K562 (cell line): Measurements from ENCODE around the gene WDFY2. TPM values are rescaled to one million over a fixed set of nuclear protein-coding genes. Genes with fewer than 3 reads are reported as not detected.

Experiments
- BCL6 ChIP-seq: fragments of 250-450 bp; sonication (Bioruptor Pico); IDR thresholded peaks from 2 replicates; pipeline ENCODE4 v1.4.0; 2020
- C11orf30 ChIP-seq: fragments of 450-650 bp; IDR thresholded peaks from 2 replicates; pipeline ENCODE4 v1.6.1; 2016; ENCODE audit warnings: low read depth, mild to moderate bottlenecking
- CBX3 ChIP-seq, 2 experiments: IDR thresholded peaks; 1 replicate in 1 of 2; 2 replicates in 1 of 2; pipeline ENCODE4 v1.6.1; 2012; ENCODE audit warnings: inconsistent platforms in 2 of 2, low read length in 2 of 2, borderline replicate concordance in 1 of 2, control low read depth in 1 of 2
- CUX1 ChIP-seq: fragments of 200-800 bp; sonication (Bioruptor generic); IDR thresholded peaks from 2 replicates; pipeline ENCODE4 v1.6.1; 2016; ENCODE audit warnings: missing genetic modification characterization, missing compliant biosample characterization
- HMG20A ChIP-seq: fragments of 450-650 bp; formaldehyde crosslinking; conservative IDR thresholded peaks from 2 replicates; pipeline ENCODE4 v1.4.0; 2020; ENCODE audit warnings: mild to moderate bottlenecking, mixed read lengths
- KLF6 ChIP-seq: fragments of 250-450 bp; sonication (Bioruptor Pico); IDR thresholded peaks from 2 replicates; pipeline ENCODE4 v1.4.0; 2020; ENCODE audit warnings: mild to moderate bottlenecking, moderate library complexity, borderline replicate concordance
- MAX ChIP-seq: sonication (generic); formaldehyde crosslinking; IDR thresholded peaks from 2 replicates; pipeline ENCODE4 v1.9.0; 2022; ENCODE audit warnings: mild to moderate bottlenecking, missing genetic modification reagents
- NCOA6 ChIP-seq: fragments of 450-650 bp; IDR thresholded peaks from 2 replicates; pipeline ENCODE4 v1.6.1; 2017; ENCODE audit warnings: mild to moderate bottlenecking
- NEUROD1 ChIP-seq: fragments of 150-350 bp; IDR thresholded peaks from 2 replicates; pipeline ENCODE4 v1.6.1; 2014; ENCODE audit warnings: borderline replicate concordance, low read length, low read depth; ENCODE audit not compliant: partially characterized antibody
- NFYB ChIP-seq: IDR thresholded peaks from 2 replicates; pipeline ENCODE4 v1.6.1; 2011; ENCODE audit warnings: mild to moderate bottlenecking, moderate library complexity; ENCODE audit not compliant: insufficient read length; ENCODE audit errors: extremely low read depth
- OTX1 ChIP-seq: fragments of 450-650 bp; formaldehyde crosslinking; IDR thresholded peaks from 2 replicates; pipeline ENCODE4 v1.4.0; 2022; ENCODE audit warnings: mild to moderate bottlenecking
- PTRF ChIP-seq: fragments of 450-650 bp; IDR thresholded peaks from 2 replicates; pipeline ENCODE4 v1.6.1; 2016; ENCODE audit warnings: mild to moderate bottlenecking, missing genetic modification characterization, missing compliant biosample characterization
- RBBP5 ChIP-seq: fragments of 200-600 bp; sonication (generic); IDR thresholded peaks from 2 replicates; pipeline ENCODE4 v1.6.1; 2012; ENCODE audit warnings: borderline replicate concordance, mild to moderate bottlenecking, low read length, control low read depth, inconsistent platforms; ENCODE audit not compliant: insufficient read depth, poor library complexity, severe bottlenecking
- SMC3 ChIP-seq: conservative IDR thresholded peaks from 2 replicates; pipeline ENCODE4 v1.6.1; 2011; ENCODE audit warnings: low read depth, low read length, improper control_type of control experiment; ENCODE audit not compliant: insufficient read depth
- SPI1 ChIP-seq: IDR thresholded peaks from 2 replicates; pipeline ENCODE4 v1.6.1; 2011; ENCODE audit warnings: low read depth, low read length, control low read depth, borderline replicate concordance
- ZNF263 ChIP-seq: sonication (generic); formaldehyde crosslinking; IDR thresholded peaks from 2 replicates; pipeline ENCODE4 v1.8.0; 2022; ENCODE audit warnings: mild to moderate bottlenecking, missing genetic modification reagents, borderline replicate concordance
- ZZZ3 ChIP-seq: fragments of 450-650 bp; IDR thresholded peaks from 2 replicates; pipeline ENCODE4 v1.6.1; 2016; ENCODE audit warnings: antibody characterized with exemption, mild to moderate bottlenecking, moderate library complexity
- polyA plus RNA-seq, 8 experiments: library from polyadenylated mRNA; depleted of rRNA in 4 of 8; stranded (reverse) in 5 of 8; unstranded in 3 of 8; fragments of >200 nt; fragmentation: Nextera tagmentation in 2 of 8; fragmentation: Illumina TruSeq in 1 of 8; extraction: Ambion mirVana in 2 of 8; extraction: Trizol in 1 of 8; gene quantifications; 2 replicates each; pipeline versions ENCODE4 v1.2.1 to v1.2.3, GENCODE V29; 2011 to 2014; ENCODE audit warnings: inconsistent platforms in 1 of 8, missing spikeins in 1 of 8
- total RNA-seq, 7 experiments: library from RNA; depleted of rRNA in 6 of 7; stranded (reverse); fragments of >200 nt in 6 of 7; fragmentation: Illumina TruSeq in 2 of 7; extraction: Trizol in 2 of 7; gene quantifications; 2 replicates each; pipeline versions ENCODE4 v1.2.1 to v1.2.3, GENCODE V29; 2011 to 2021; ENCODE audit warnings: low replicate concordance in 1 of 7
- TF ChIP-seq, protein P1 (sequence below): fragments of 450-650 bp; IDR thresholded peaks from 2 replicates; pipeline ENCODE4 v1.6.1; 2017; ENCODE audit warnings: antibody characterized with exemption, mild to moderate bottlenecking

Gene WDFY2
- total and polyA plus RNA-seq, 9 of the 15 experiments (the other 6 are each of a cell fraction or from before 2014, with no cell fraction given) = 0.66 to 6.4 (median 4.4) TPM

DNA sequence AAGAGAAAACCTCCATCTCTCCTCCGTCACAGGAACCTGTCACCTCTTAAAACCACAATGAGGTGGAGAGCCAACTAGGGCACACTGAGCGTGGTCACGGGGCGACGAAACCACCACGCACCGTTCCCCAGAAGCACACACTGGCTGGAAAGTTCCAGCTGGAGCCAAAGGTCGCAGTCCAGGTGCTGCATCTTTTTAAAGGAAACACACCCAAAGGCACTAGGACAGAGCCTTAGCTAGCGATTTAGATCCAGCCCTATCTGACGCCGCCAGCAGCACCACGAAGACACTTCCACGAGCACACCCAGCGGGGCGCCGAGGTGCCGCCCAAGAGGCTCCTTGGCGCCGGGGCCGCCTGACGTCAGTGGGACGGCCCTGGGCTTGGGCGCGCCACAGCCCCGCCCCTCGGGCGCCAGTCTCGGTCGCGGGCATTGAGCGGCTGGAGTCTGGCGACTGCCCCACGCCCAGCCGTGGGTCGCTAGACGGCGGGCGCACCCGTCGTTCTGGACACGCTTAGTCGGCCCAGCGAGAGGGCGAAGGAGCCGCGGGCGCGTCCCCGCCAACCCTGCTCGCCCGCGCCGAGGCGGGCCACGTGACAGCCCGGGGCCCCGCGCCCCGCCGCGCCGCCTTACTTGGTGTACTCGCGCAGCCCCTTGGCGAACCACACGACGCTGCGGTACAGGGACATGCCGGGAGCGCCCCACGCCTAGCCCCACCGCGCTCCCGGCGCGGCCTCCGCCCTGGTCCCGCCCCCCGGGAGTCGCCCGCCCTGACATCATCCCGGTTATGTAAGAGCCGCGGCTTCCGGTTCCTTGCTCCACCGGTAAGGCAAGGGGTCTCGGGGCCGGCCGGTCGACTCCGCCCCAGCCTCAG, 219.4 kb downstream of the WDFY2 start, which contains the start of gene DHRS12 (continued):
- TF ChIP-seq C11orf30 (no peak), RBBP5 (peak; percentile 81), NEUROD1 (no peak), NFYB (no peak), NCOA6 (no peak), HMG20A (CRISPR knock-in tag) (no peak), BCL6 (no peak), ZNF263 (CRISPR knock-in tag) (no peak), KLF6 (CRISPR knock-in tag) (no peak), PTRF (tag) (no peak), CUX1 (no peak), SPI1 (no peak), MAX (peak; percentile 77), CBX3 (IDR thresholded peaks at IDR 0.05; ENCODE audit: borderline replicate concordance in 1 of 2, low read length in 2 of 2) (0 out of 3 replicates have a peak, but pooled peaks of 1 of the 2 experiments have one; percentile 39), OTX1 (CRISPR knock-in tag) (no peak), SMC3 (no peak), ZZZ3 (no peak)
- TF ChIP-seq, protein P1, sequence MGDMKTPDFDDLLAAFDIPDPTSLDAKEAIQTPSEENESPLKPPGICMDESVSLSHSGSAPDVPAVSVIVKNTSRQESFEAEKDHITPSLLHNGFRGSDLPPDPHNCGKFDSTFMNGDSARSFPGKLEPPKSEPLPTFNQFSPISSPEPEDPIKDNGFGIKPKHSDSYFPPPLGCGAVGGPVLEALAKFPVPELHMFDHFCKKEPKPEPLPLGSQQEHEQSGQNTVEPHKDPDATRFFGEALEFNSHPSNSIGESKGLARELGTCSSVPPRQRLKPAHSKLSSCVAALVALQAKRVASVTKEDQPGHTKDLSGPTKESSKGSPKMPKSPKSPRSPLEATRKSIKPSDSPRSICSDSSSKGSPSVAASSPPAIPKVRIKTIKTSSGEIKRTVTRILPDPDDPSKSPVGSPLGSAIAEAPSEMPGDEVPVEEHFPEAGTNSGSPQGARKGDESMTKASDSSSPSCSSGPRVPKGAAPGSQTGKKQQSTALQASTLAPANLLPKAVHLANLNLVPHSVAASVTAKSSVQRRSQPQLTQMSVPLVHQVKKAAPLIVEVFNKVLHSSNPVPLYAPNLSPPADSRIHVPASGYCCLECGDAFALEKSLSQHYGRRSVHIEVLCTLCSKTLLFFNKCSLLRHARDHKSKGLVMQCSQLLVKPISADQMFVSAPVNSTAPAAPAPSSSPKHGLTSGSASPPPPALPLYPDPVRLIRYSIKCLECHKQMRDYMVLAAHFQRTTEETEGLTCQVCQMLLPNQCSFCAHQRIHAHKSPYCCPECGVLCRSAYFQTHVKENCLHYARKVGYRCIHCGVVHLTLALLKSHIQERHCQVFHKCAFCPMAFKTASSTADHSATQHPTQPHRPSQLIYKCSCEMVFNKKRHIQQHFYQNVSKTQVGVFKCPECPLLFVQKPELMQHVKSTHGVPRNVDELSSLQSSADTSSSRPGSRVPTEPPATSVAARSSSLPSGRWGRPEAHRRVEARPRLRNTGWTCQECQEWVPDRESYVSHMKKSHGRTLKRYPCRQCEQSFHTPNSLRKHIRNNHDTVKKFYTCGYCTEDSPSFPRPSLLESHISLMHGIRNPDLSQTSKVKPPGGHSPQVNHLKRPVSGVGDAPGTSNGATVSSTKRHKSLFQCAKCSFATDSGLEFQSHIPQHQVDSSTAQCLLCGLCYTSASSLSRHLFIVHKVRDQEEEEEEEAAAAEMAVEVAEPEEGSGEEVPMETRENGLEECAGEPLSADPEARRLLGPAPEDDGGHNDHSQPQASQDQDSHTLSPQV = no peak
